ENCODE measurements around the gene RYR2. TPM values are rescaled to one million over a fixed set of nuclear protein-coding genes. Genes with fewer than 3 reads are reported as not detected.

The RYR2 gene
- total RNA-seq, 4 donors from 2014 or later = 0.53 to 1.2 (median 0.57) TPM

- Histone ChIP-seq H3K36me3 (no peaks in the 10 kb centered on the region), H3K4me3 (peak overlapping the region; percentile 45), H3K4me1 (peaks cover 18% of the 10 kb centered on the region), H3K9me3 (no peaks in the 10 kb centered on the region), H3K27me3 (peaks cover 40% of the 10 kb centered on the region), H3K27ac (no peak overlapping the region)
- WGBS = 4% methylated on average over 21 of the region's 55 CpGs
- DNase-seq (ENCODE audit: low spot score in 2 of 2) = no peak
- TF ChIP-seq, protein P1, sequence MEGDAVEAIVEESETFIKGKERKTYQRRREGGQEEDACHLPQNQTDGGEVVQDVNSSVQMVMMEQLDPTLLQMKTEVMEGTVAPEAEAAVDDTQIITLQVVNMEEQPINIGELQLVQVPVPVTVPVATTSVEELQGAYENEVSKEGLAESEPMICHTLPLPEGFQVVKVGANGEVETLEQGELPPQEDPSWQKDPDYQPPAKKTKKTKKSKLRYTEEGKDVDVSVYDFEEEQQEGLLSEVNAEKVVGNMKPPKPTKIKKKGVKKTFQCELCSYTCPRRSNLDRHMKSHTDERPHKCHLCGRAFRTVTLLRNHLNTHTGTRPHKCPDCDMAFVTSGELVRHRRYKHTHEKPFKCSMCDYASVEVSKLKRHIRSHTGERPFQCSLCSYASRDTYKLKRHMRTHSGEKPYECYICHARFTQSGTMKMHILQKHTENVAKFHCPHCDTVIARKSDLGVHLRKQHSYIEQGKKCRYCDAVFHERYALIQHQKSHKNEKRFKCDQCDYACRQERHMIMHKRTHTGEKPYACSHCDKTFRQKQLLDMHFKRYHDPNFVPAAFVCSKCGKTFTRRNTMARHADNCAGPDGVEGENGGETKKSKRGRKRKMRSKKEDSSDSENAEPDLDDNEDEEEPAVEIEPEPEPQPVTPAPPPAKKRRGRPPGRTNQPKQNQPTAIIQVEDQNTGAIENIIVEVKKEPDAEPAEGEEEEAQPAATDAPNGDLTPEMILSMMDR (IDR thresholded peaks at IDR 0.05) = no peak
- TF ChIP-seq POLR2AphosphoS5 (IDR thresholded peaks at IDR 0.05) (no peak), EP300 (IDR thresholded peaks at IDR 0.05) (no peak), POLR2A (IDR thresholded peaks at IDR 0.05) (no peak)
Observed at GRCh38 chr1:237042892-237043576, 1.1 kb downstream of the RYR2 start.

DNA sequence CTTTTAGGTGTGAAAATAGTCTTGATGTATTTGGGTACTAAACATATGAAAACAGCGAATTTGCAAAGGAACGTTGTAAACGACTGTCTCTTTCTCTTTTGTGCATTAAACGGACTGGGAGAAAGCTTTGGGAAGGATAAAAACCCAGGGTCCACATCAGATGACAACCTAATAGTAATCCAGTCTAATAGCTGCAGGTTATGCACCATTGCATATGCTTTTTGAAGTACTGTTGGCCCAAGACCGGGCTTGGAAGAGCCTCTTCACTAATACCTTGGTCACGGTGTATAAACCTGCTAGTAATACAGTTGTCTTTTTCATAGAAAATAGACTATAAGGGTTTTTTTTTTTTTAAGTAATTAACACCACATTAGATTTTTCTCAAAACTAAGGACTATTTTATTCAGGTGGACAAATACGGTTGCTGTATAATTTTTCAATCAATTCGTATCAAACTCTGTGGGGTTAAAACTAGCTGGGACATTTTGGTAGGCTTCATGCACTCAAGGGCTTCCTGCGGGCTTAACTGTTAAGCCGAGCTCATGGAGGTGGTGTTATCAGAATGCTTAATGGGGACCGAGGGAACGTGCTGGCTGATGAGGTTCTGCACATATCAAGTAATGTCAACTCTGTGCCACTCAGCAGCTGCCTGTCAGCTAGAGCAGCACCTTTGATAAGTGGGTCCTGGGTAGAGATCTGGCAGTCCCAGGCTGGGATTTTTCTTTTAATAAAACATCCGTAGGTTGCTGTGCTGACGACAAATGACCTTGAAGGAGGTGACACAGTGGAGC lies 2.1 kb downstream of the RYR2 start:
- no peak for TF ChIP-seq POLR2AphosphoS5 (IDR thresholded peaks at IDR 0.05)
- TF ChIP-seq, protein P1 (IDR thresholded peaks at IDR 0.05) = no peak
- TF ChIP-seq POLR2A (IDR thresholded peaks at IDR 0.05) = no peak
- H3K27me3 ChIP-seq = peaks cover 40% of the 10 kb centered on the region
- no peaks in the 10 kb centered on the region for H3K36me3 ChIP-seq
- H3K4me3 ChIP-seq = no peak overlapping the region
- DNase-seq (ENCODE audit: low spot score in 2 of 2) = no peak
- no peak overlapping the region for H3K27ac ChIP-seq
- 34% methylated on average over 14 of the region's 14 CpGs for WGBS
- H3K9me3 ChIP-seq = no peaks in the 10 kb centered on the region
- peaks cover 18% of the 10 kb centered on the region for H3K4me1 ChIP-seq

GRCh38 chr1:237045278-237046016 lies 3.5 kb downstream of the RYR2 start:
- Histone ChIP-seq H3K27me3 (peaks cover 37% of the 10 kb centered on the region), H3K27ac (no peak overlapping the region), H3K4me1 (peaks cover 18% of the 10 kb centered on the region), H3K9me3 (no peaks in the 10 kb centered on the region), H3K36me3 (no peaks in the 10 kb centered on the region), H3K4me3 (no peak overlapping the region)
- no peak for DNase-seq (ENCODE audit: low spot score in 2 of 2)
- TF ChIP-seq POLR2AphosphoS5 (IDR thresholded peaks at IDR 0.05) = no peak
- TF ChIP-seq POLR2A (IDR thresholded peaks at IDR 0.05) = no peak
- TF ChIP-seq EP300 (IDR thresholded peaks at IDR 0.05) = no peak
- TF ChIP-seq, protein P1 (IDR thresholded peaks at IDR 0.05) = no peak
- WGBS = 23% methylated on average over 3 of the region's 3 CpGs

- H3K27me3 ChIP-seq = peaks cover 5% of the 10 kb centered on the region
- no peak overlapping the region for H3K4me3 ChIP-seq
- H3K27ac ChIP-seq = no peak overlapping the region
- no peaks in the 10 kb centered on the region for H3K9me3 ChIP-seq
- no peak for DNase-seq (ENCODE audit: low spot score in 2 of 2)
- H3K4me1 ChIP-seq = no peaks in the 10 kb centered on the region
- H3K36me3 ChIP-seq = no peaks in the 10 kb centered on the region
- WGBS = 91% methylated on average over 5 of the region's 5 CpGs
- TF ChIP-seq POLR2A (IDR thresholded peaks at IDR 0.05) (no peak), EP300 (IDR thresholded peaks at IDR 0.05) (no peak), POLR2AphosphoS5 (IDR thresholded peaks at IDR 0.05) (no peak)
- TF ChIP-seq, protein P1 (IDR thresholded peaks at IDR 0.05) = no peak
Observed at GRCh38 chr1:237048803-237049202, 6.8 kb downstream of the RYR2 start.

GRCh38 chr1:237050185-237050584 lies 8.2 kb downstream of the RYR2 start:
- H3K4me1 ChIP-seq = no peaks in the 10 kb centered on the region
- WGBS = 76% methylated on average over 6 of the region's 6 CpGs
- no peak for DNase-seq (ENCODE audit: low spot score in 2 of 2)
- H3K9me3 ChIP-seq = no peaks in the 10 kb centered on the region
- no peaks in the 10 kb centered on the region for H3K27me3 ChIP-seq
- H3K4me3 ChIP-seq = no peak overlapping the region
- TF ChIP-seq EP300 (IDR thresholded peaks at IDR 0.05) (no peak), POLR2A (IDR thresholded peaks at IDR 0.05) (no peak), POLR2AphosphoS5 (IDR thresholded peaks at IDR 0.05) (no peak)
- TF ChIP-seq, protein P1 (IDR thresholded peaks at IDR 0.05) = no peak
- no peak overlapping the region for H3K27ac ChIP-seq
- H3K36me3 ChIP-seq = no peaks in the 10 kb centered on the region

Measured in suprapubic skin (tissue), 4 donors.